Tibial artery (tissue), 4 donors: ENCODE data around the gene TRANK1.
A peak's percentile ranks its signal among the peaks of the same experiment; 100 is the strongest.

Experiments used
- DNase-seq, 2 donors: peaks; one replicate each; pipeline ENCODE4 v3.0.0-alpha.2; 2019
- H3K27ac ChIP-seq, 2 donors: fragments of 200-600 bp; sonication (generic) in 1 of 2; 1 replicate in 1 of 2; 2 replicates in 1 of 2; pipeline ENCODE4 v1.5.1; 2018 to 2019; ENCODE audit warnings: mild to moderate bottlenecking in 1 of 2
- H3K27me3 ChIP-seq, 2 donors: fragments of 200-600 bp; sonication (generic) in 1 of 2; one replicate each; pipeline versions ENCODE4 v1.5.1 to v1.6.0; 2016 to 2019
- H3K36me3 ChIP-seq, 3 donors: fragments of 200-600 bp; sonication (generic) in 2 of 3; one replicate each; pipeline ENCODE4 v1.5.1; 2016 to 2019; ENCODE audit warnings: mild to moderate bottlenecking in 2 of 3
- H3K4me1 ChIP-seq, 4 donors: fragments of 200-600 bp; sonication (generic) in 2 of 4; 1 replicate in 3 of 4; 2 replicates in 1 of 4; pipeline ENCODE4 v1.5.1; 2016 to 2019
- H3K4me3 ChIP-seq, 2 donors: fragments of 200-600 bp; sonication (generic) in 1 of 2; 1 replicate in 1 of 2; 2 replicates in 1 of 2; pipeline ENCODE4 v1.5.1; 2018 to 2019; ENCODE audit warnings: mild to moderate bottlenecking in 2 of 2
- H3K9me3 ChIP-seq, 3 donors: fragments of 200-600 bp; sonication (generic) in 1 of 3; one replicate each; pipeline ENCODE4 v1.5.1; 2016 to 2019
- intact Hi-C: fragments of 100-400 bp; cut with DNase I; formaldehyde crosslinking; loops from one replicate; pipeline ENCODE4 v1.15.0; 2023; ENCODE audit warnings: low total_unique reads
- TF ChIP-seq, protein P1 (sequence below), 2 experiments: fragments of 200-600 bp in 1 of 2; fragments of 450-650 bp in 1 of 2; IDR thresholded peaks; one replicate each; pipeline ENCODE4 v1.5.1; 2017 to 2019; ENCODE audit warnings: antibody characterized with exemption in 2 of 2, mild to moderate bottlenecking in 1 of 2, moderate library complexity in 1 of 2

Gene TRANK1

DNA sequence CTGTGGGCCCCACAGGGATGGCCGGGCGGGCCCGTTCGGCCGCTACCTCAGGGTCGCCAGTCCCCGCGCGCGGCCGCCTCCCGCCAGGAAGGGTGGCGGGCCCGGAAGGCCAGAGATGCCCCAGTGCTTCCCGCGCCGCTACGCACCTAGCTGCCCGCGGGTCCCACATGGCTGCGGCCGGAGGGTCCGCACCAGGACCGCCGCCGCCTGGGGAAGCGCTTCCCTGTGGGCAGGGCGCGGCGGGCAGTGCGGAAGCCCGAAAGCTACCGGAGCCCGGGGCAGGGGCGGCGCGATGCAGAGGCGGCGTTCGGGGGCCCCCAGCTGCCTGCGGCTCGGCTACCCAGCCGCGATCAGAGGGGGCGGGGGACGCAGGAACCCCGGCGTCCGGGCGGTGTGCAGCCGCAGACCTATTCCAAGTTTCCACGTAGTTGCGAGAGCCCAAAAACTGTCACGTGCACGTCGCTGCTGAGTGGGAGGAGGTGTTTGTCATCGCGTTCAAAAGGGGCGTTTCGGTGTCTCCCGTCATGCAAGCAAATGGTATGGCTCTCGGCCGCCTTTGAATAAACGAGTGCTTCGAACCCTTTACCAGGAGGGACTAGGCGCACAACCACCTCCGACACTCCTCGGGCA is at the start of gene TRANK1:
Gene TRANK1 (minus strand): TSS at position 414 of the 630 bp plus-strand sequence. CDS start 245 bp downstream, at position 169.
- peak within 1 kb of the TSS; percentile 72 to 85 for H3K4me3 ChIP-seq
- TF ChIP-seq, protein P1, sequence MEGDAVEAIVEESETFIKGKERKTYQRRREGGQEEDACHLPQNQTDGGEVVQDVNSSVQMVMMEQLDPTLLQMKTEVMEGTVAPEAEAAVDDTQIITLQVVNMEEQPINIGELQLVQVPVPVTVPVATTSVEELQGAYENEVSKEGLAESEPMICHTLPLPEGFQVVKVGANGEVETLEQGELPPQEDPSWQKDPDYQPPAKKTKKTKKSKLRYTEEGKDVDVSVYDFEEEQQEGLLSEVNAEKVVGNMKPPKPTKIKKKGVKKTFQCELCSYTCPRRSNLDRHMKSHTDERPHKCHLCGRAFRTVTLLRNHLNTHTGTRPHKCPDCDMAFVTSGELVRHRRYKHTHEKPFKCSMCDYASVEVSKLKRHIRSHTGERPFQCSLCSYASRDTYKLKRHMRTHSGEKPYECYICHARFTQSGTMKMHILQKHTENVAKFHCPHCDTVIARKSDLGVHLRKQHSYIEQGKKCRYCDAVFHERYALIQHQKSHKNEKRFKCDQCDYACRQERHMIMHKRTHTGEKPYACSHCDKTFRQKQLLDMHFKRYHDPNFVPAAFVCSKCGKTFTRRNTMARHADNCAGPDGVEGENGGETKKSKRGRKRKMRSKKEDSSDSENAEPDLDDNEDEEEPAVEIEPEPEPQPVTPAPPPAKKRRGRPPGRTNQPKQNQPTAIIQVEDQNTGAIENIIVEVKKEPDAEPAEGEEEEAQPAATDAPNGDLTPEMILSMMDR (IDR thresholded peaks at IDR 0.05) = no peak
- DNase-seq = peak; percentile 80 to 83
- H3K27ac ChIP-seq = peak within 1 kb of the TSS; percentile 73 to 79
- peaks cover 0 to 12% (median 11%) of the 10 kb centered on the region in 3 donors for H3K9me3 ChIP-seq
- H3K4me1 ChIP-seq = peaks cover 0 to 23% (median 17%) of the 10 kb centered on the region in 4 donors
- intact Hi-C loops = no loop called here
- no peaks in the 10 kb centered on the region for H3K27me3 ChIP-seq
- H3K36me3 ChIP-seq = no peaks in the 10 kb centered on the region

DNA sequence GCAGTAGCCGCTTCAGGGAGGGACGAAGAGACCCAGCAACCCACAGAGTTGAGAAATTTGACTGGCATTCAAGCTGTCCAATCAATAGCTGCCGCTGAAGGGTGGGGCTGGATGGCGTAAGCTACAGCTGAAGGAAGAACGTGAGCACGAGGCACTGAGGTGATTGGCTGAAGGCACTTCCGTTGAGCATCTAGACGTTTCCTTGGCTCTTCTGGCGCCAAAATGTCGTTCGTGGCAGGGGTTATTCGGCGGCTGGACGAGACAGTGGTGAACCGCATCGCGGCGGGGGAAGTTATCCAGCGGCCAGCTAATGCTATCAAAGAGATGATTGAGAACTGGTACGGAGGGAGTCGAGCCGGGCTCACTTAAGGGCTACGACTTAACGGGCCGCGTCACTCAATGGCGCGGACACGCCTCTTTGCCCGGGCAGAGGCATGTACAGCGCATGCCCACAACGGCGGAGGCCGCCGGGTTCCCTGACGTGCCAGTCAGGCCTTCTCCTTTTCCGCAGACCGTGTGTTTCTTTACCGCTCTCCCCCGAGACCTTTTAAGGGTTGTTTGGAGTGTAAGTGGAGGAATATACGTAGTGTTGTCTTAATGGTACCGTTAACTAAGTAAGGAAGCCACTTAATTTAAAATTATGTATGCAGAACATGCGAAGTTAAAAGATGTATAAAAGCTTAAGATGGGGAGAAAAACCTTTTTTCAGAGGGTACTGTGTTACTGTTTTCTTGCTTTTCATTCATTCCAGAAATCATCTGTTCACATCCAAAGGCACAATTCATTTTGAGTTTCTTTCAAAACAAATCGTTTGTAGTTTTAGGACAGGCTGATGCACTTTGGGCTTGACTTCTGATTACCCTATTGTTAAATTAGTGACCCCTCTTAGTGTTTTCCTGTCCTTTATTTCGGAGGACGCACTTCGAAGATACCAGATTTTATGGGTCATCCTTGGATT is 48.8 kb upstream of the TRANK1 start, which contains the start of gene MLH1:
Gene MLH1 (plus strand): TSS at position 193 of the 958 bp plus-strand sequence. CDS start 30 bp downstream, at position 223.
- Histone ChIP-seq H3K9me3 (no peaks in the 10 kb centered on the region), H3K27me3 (no peaks in the 10 kb centered on the region), H3K27ac (peak within 1 kb of the TSS; percentile 90 to 92), H3K4me3 (peak within 1 kb of the TSS; percentile 61 to 79), H3K36me3 (peaks cover 21 to 34% (median 24%) of the 10 kb centered on the region in 3 donors), H3K4me1 (peaks cover 0 to 45% (median 38%) of the 10 kb centered on the region in 4 donors)
- intact Hi-C loops = no loop called here
- TF ChIP-seq, protein P1 (IDR thresholded peaks at IDR 0.05) = no peak
- peak; percentile 96 to 100 for DNase-seq

DNA sequence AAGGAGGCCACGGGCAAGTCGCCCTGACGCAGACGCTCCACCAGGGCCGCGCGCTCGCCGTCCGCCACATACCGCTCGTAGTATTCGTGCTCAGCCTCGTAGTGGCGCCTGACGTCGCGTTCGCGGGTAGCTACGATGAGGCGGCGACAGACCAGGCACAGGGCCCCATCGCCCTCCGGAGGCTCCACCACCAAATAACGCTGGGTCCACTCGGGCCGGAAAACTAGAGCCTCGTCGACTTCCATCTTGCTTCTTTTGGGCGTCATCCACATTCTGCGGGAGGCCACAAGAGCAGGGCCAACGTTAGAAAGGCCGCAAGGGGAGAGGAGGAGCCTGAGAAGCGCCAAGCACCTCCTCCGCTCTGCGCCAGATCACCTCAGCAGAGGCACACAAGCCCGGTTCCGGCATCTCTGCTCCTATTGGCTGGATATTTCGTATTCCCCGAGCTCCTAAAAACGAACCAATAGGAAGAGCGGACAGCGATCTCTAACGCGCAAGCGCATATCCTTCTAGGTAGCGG is 48.0 kb upstream of the TRANK1 start, which contains the start of gene EPM2AIP1:
Gene EPM2AIP1 (minus strand): TSS at position 326 of the 520 bp plus-strand sequence. CDS start 54 bp downstream, at position 272.
- H3K4me3 ChIP-seq = peak within 1 kb of the TSS; percentile 61 to 79
- no peaks in the 10 kb centered on the region for H3K27me3 ChIP-seq
- no peaks in the 10 kb centered on the region for H3K9me3 ChIP-seq
- peak within 1 kb of the TSS; percentile 90 to 92 for H3K27ac ChIP-seq
- DNase-seq = peak in 1 of 2 donors; percentile 100
- H3K36me3 ChIP-seq = peaks cover 15 to 33% (median 18%) of the 10 kb centered on the region in 3 donors
- TF ChIP-seq, protein P1 (IDR thresholded peaks at IDR 0.05) = peak; percentile 37 to 53
- H3K4me1 ChIP-seq = peaks cover 0 to 53% (median 43%) of the 10 kb centered on the region in 4 donors
- intact Hi-C loops = no loop called here

DNA sequence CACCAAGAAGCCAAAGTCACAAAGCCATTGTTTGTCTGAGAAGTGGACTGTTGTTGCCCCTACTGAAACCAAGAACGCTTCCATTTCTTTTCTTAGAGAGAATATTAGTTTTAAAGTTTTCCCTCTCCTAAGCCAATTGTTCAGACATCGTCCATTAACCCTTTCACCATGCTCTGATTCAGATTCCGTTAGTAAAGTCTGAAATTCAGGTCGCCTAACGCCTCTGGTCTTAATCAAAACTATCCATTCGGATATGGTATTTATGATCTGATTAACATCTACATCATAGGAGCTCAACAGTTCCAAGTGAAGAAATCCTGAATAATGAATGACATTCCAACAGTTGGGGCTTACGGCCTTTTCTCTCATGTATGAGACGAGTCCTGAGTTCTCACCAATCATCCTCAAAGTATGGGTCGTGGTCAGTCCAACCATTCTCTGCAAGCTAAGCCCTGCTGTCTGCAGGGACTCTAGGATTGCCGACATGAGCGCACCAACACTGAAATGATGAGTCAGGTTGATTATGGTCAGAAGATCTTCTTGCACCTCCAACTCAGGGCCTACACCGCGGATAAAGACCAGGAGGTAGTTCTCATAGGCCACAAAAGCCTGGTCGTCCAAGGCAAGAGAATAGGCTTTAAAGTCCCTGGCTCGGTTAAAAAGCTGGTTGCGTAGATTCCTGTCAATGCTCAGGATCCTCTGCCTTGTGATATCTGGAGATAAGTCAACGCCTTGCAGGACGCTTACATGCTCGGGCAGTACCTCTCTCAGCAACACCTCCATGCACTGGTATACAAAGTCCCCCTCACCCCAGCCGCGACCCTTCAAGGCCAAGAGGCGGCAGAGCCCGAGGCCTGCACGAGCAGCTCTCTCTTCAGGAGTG is 47.3 kb upstream of the TRANK1 start:
- Histone ChIP-seq H3K9me3 (no peaks in the 10 kb centered on the region), H3K4me1 (peaks cover 0 to 57% (median 46%) of the 10 kb centered on the region in 4 donors), H3K27ac (peak overlapping the region; percentile 90), H3K4me3 (peak overlapping the region; percentile 61 to 79), H3K27me3 (no peaks in the 10 kb centered on the region), H3K36me3 (peaks cover 13 to 32% (median 13%) of the 10 kb centered on the region in 3 donors)
- DNase-seq = peak in 1 of 2 donors; percentile 30
- intact Hi-C loops = no loop called here
- TF ChIP-seq, protein P1 (IDR thresholded peaks at IDR 0.05) = no peak
